Lower leg skin (tissue), 3 donors: ENCODE data around the gene ELMOD3.

Source experiments
- POLR2A ChIP-seq, 2 donors: fragments of 450-650 bp; IDR thresholded peaks; one replicate each; pipeline ENCODE4 v1.6.1; 2016 to 2017; ENCODE audit warnings: antibody characterized with exemption in 2 of 2, mild to moderate bottlenecking in 1 of 2, moderate library complexity in 1 of 2
- TF ChIP-seq, protein P1 (sequence below), 3 donors: fragments of 450-650 bp; IDR thresholded peaks; one replicate each; pipeline ENCODE4 v1.5.1; 2016; ENCODE audit warnings: antibody characterized with exemption in 3 of 3, mild to moderate bottlenecking in 3 of 3, moderate library complexity in 2 of 3

DNA sequence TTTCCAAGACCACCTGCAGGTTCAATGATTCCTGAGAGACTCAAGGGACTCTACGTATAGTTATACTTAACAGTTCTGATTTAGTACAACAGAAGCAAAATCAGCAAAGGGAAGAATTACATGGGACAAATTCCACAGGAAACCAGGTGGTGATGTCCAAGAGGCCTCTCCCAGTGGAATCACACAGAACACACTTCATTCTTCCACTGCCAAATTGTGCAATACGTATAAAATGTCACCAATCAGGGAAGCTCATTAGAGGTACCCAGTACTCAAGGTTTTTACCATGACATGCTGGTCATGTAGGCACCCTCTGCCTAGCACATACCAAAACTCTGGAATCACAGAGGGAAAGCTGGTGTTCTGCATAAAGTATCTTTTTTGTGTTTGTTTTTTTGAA, 33.2 kb downstream of the ELMOD3 start:
- TF ChIP-seq POLR2A (IDR thresholded peaks at IDR 0.05), result no peak
- TF ChIP-seq, protein P1, sequence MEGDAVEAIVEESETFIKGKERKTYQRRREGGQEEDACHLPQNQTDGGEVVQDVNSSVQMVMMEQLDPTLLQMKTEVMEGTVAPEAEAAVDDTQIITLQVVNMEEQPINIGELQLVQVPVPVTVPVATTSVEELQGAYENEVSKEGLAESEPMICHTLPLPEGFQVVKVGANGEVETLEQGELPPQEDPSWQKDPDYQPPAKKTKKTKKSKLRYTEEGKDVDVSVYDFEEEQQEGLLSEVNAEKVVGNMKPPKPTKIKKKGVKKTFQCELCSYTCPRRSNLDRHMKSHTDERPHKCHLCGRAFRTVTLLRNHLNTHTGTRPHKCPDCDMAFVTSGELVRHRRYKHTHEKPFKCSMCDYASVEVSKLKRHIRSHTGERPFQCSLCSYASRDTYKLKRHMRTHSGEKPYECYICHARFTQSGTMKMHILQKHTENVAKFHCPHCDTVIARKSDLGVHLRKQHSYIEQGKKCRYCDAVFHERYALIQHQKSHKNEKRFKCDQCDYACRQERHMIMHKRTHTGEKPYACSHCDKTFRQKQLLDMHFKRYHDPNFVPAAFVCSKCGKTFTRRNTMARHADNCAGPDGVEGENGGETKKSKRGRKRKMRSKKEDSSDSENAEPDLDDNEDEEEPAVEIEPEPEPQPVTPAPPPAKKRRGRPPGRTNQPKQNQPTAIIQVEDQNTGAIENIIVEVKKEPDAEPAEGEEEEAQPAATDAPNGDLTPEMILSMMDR (IDR thresholded peaks at IDR 0.05), result no peak
